Superior temporal gyrus (tissue), 1 donor: ENCODE measurements around the gene CEP78.
"Not testable (repeated sequence)": the region's sequence is repeated elsewhere in the genome, so short reads cannot be mapped to it uniquely, and the experiment has no call there.

Source experiments
- DNase-seq: peaks from one replicate; pipeline ENCODE4 v3.0.0-alpha.2; 2016; ENCODE audit errors: extremely low spot score

Gene CEP78

DNA sequence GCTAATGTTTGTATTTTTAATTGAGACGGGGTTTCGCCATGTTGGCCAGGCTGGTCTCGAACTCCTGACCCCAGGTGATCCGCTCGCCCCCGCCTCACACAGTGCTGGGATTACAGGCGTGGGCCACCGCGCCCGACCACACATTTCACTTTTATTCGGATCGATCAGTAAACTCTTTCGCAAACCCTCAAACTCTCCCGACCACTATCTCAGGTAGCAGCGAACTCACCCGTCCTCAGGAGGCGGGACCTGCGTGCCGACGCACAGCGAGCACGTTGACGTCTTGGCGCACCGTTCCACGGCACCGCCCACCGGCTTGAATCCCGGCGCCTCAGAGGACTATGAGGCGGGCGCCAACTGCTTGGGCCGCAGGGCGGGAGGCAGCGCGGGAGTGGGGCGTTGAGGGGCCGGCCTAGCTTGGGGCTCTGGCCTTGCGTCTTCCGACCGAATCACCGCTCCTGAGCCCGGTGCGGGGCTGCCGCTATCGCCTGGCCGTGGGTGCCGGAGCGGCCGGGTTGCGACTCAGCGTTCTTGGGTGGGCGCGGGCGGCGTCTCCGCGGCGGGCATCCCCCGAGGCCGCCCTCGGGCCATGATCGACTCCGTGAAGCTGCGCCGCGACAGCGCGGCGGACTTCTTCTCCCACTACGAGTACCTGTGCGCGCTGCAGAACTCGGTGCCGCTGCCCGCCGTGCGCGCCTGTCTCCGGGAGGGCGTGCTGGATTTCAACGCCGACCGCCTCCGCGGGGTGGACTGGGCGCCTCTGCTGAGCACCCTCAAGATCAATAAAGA lies at the start of gene CEP78:
Gene CEP78 (plus strand): TSS at position 314 of the 789 bp plus-strand sequence. CDS start 276 bp downstream, at position 590.
- peak; percentile 88 for DNase-seq

DNA sequence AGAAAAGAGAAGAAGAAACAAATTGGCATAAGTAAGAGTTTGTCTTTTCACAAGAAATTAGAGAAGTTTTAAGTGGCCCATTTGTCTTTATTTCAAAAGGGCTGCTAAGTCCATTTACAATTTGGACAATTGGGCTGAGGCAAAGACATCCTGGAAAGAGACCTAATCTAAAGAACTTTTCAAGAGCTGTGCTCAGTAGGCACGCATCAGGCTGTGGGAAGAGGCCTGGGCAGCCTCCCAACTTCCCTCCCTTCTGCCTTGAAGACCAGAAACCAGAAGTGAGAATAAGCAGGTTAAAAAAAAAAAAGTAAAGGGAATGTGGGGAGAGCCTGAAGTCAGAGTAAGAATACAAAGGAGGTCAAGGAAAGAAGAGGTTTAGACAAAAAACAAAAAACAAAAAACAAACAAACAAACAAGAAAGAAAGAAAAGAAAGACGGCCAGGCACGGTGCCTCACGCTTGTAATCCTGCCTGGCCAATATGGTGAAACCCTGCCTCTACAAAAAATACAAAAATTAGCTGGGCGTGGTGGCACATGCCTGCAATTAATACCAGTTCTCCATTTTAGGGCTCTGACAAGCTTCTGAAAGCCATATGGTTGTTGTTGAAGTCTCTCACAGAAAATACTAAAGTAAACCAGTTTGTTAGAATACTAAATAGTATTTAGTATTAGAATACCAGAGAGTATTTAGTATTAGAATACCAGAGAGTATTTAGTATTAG lies 48.0 kb upstream of the CEP78 start:
- peak; percentile 51 for DNase-seq

- no peak for DNase-seq
Observed at GRCh38 chr9:78188594-78188993, 47.3 kb upstream of the CEP78 start.

DNA sequence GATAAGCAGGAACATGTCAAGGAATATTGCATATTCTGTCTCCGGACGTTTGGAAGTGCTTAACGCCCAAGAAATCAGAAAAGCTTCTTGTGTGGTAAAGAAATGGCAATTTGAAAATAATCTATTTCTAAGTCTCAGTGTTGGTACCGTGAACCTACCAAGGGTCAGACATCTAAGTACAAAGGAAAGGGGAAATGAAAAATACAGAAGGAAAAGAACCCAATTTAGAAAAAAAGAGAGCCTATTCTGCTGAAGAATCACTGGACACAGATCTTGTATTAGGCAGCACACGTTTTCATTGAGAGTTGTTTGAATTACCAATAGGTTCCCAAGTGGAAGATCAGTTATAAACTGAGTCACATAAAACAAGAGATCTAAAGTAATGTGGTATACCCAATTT lies 46.9 kb upstream of the CEP78 start:
- DNase-seq = no peak

- no peak for DNase-seq
Observed at GRCh38 chr9:78189461-78189860, 46.4 kb upstream of the CEP78 start.

DNA sequence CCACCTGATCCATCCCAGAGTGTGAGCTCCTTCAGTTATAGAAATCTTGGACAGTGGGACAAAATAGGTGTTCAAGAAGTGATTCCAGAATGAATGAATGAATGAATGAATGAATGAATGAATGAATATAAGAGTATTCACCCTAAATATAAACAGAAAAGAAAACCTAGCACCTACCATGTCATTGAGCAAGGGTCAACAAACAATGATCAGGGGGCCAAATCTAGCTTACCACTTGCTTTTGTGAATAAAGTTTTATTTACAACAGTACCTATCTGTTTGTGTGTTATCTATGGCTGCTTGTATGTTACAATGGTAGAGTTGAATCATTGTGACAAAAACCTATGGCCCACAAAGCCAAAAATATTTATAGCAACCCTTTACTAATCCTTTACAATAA lies 43.9 kb upstream of the CEP78 start:
- no peak for DNase-seq

DNA sequence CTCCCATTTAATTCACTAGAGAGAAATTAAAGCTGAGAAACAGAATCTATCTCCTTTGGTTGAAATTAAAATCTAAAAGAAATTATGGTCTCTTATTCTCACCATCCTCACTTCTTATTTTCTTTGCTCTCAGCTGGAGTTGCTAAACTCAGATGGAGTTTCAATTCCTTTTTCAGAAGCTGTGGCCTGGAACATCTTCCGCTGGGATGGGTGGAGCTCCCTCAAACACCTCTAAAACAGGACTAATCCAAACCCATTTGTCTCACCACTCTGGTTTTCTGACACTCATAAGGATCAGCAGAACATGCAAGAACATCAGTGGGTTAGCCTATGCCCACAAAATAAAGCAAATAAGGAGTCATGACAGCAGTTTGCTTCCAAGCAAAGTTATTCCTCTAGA lies 39.6 kb upstream of the CEP78 start:
- DNase-seq = no peak

DNA sequence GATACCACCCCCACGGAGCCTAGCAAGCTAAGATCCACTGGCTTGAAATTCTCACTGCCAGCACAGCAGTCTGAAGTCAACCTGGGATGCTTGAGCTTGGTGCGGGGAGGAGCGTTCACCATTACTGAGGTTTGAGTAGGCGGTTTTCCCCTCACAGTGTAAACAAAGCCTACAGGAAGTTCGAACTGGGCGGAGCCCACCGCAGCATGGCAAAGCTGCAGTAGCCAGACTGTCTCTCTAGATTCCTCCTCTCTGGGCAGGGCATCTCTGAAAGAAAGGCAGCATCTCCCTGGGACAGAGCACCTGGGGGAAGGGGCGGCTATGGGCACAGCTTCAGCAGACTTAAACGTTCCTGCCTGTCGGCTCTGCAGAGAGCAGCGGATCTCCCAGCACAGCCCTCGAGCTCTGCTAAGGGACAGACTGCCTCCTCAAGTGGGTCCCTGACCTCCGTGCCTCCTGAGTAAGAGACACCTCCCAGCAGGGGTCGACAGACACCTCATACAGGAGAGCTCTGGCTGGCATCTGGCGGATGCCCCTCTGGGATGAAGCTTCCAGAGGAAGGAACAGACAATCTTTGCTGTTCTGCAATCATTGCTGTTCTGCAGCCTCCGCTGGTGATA lies 34.6 kb upstream of the CEP78 start:
- not testable (repeated sequence) for DNase-seq

DNA sequence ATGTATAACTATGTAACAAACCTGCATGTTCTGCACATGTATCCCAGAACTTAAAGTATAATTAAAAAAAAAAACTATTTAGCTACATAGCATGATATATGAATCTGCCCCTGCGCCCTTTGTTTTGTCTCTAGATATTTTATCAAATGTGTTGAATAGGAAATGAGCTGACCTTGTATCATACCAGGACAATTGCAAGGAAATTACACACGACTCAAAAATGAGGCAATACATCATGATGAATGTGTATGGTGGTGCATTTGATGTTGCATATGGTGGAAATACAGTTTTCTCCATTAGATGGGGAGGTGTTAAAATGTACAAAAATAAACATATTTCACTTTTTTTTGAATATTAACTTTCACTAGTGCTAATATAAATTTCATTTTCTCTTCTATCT lies 28.6 kb upstream of the CEP78 start:
- DNase-seq = no peak

DNA sequence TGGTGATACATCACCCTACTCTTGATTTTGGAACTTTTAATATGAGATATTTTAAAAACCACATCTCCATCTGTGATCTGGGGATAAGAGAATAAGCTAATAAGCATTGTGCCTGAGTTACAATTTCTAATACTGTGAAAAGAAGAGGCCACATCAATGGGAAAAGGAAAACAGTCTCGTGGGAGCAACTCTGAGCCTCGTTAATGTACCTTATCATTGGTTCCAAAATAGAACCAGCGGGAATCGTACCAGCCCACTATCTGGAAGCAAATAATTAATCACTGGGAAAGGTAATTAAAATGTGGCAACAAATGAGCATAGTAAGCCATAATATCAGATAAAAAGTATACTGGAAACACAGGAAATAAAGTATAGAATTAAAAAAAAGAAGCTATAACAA lies 28.0 kb upstream of the CEP78 start:
- no peak for DNase-seq

- no peak for DNase-seq
Observed at GRCh38 chr9:78209127-78209526, 26.7 kb upstream of the CEP78 start.

DNA sequence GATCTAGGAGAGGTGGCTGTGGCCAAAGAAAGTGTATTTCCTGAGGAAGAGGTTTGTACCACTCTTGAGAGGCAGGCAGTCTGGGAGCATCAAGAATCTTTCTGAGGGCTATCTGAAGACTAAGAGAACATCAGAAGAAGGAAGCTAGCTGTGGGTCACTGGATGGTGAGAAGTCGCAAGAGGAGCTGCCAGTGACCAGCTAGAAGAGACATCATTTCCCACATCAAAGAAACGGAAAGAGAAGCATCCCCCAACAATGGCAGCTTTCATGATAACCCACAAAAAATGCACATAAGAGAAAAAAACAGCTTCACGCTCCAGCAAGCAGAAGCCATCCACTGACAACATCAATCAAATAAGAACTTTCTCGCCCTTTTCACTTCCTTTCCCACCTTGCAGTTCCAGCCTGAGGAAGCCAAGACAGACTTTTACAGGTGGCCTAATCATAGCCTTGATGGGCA lies 25.0 kb upstream of the CEP78 start:
- no peak for DNase-seq

DNA sequence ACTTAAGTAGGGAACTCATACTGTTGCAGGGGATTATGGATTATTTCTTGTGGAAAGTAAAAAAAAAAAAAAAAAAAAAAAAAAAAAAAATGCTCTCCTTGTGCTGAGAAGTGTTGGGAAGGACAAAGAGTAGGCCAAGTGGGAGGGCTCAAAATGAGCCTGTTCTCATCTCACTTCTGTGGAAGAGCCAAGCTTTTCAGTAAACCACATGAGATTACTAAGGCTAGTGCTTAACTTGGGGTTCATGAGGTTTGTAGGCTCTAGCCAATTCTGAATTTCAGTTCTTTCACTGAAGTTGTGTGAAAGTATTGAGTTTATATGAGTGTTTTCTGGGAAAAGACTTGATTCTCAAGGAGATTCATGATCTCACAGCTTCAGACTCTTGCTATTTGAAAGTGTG lies 23.0 kb upstream of the CEP78 start:
- peak; percentile 27 for DNase-seq

GRCh38 chr9:78213712-78214111 lies 22.2 kb upstream of the CEP78 start:
- peak; percentile 90 for DNase-seq

DNA sequence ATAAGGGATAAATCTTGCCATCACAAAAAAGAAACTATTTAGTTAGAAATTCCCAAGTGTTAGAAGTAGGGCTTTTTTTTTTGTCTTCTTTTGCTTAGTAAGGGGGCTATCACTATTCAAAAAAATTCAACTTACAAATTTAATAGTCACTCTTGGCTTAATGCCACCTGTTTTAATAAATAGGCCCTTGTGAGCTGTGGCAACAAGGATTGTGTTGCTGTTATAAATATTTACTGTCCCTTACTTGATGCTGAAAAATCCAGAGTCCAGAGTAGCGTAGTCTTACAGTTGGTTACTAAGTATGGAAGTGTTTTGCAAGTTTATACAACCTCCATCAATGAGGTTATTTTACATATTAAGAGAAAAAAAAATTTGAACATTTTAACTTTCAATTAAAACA lies 21.4 kb upstream of the CEP78 start:
- peak; percentile 36 for DNase-seq

- DNase-seq = no peak
Observed at GRCh38 chr9:78215706-78216105, 20.2 kb upstream of the CEP78 start.

DNA sequence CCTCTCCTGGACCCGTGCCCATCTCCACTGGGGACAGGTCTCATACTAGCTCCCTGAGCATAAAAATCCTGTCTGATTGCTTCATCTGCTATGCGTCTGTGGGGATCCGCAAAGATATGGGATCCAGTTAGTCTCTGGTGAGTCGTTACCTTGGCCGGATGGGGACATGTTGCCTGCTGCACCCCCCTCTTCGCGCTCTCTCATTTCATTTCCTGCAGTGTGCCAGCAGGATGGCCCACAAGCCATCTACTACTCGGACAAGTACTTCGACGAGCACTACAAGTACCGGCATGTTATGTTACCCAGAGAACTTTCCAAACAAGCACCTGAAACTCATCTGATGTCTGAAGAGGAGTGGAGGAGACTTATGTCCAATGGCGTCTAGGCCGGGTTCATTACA lies 17.0 kb upstream of the CEP78 start:
- no peak for DNase-seq

GRCh38 chr9:78221425-78221824 lies 14.4 kb upstream of the CEP78 start:
- DNase-seq = no peak

DNA sequence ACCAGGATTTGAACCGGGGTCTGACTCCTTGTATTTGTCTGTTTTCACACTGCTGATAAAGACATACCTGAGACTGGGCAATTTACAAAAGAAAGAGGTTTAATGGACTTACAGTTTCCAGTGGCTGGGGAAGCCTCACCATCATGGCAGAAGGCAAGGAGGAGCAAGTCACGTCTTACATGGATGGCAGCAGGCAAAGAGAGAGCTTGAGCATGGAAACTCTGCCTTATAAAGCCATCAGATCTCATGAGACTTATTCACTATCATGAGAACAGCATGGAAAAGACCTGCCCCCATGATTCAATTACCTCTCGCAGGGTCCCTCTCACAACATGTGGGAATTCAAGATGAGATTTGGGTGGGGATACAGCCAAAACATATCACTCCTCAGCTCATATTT lies 14.0 kb upstream of the CEP78 start:
- not testable (repeated sequence) for DNase-seq

GRCh38 chr9:78230761-78231160 lies 5.1 kb upstream of the CEP78 start:
- no peak for DNase-seq

GRCh38 chr9:78232471-78232870 lies 3.4 kb upstream of the CEP78 start:
- not testable (repeated sequence) for DNase-seq

DNA sequence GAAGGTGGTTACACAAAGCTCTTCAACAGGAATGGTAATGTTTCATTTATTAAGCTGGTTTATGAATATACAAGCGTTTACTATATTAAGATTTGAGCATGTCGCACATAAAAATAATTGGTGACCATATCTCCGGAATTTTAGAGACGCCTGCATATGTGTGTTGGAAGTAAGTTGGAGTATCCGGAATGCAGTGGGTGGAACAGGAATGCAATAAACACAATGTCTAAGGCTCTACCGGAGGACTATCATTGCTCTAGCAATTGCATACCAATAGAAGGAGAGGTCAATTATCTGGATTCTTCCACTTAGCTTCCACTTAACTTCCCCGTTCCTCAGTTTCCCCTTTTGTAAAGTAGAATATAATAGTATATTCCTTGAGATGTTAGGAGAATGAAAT lies 1.1 kb upstream of the CEP78 start:
- DNase-seq = no peak
